Endothelial cell of umbilical vein (primary cell): ENCODE measurements around the gene HES2. TPM values are rescaled to one million over a fixed set of nuclear protein-coding genes. Genes with fewer than 3 reads are reported as not detected.
"Not testable (repeated sequence)": the region's sequence is repeated elsewhere in the genome, so short reads cannot be mapped to it uniquely, and the experiment has no call there.

Experiments
- BruUV-seq: library from RNA; stranded (reverse); fragments of 400-500 nt; replicated peaks from 2 replicates; lab custom pipeline; 2021; lab: Mats Ljungman, UMichigan
- CTCF ChIA-PET: fragments of 300-600, 350-600 bp; sonication (Branson Sonifier 250); formaldehyde crosslinking; loops from one replicate; lab custom pipeline; 2021; ENCODE audit warnings: antibody characterized with exemption, inconsistent platforms; lab: Charles Lee
- POLR2A ChIA-PET: fragments of 300-600, 350-600 bp; sonication (Branson Sonifier 250); formaldehyde crosslinking; loops from one replicate; lab custom pipeline; 2021; ENCODE audit warnings: antibody characterized with exemption, inconsistent platforms; lab: Charles Lee
- DNase-seq: peaks from one replicate; pipeline ENCODE4 v3.0.0-alpha.2; 2011; ENCODE audit warnings: low read depth, low spot score
- FAIRE-seq: peaks from 2 replicates; lab custom pipeline; 2011; peaks lifted over from hg19 to GRCh38; lab: Jason Lieb, UNC
- H2AFZ ChIP-seq: 2 replicates; pipeline ENCODE4 v1.6.0; 2012; ENCODE audit warnings: low read depth, low read length, control low read depth, inconsistent platforms
- H3K27ac ChIP-seq: 2 replicates; pipeline ENCODE4 v1.5.1; 2011; ENCODE audit warnings: low read depth, mild to moderate bottlenecking, control low read depth, low read length, moderate library complexity; ENCODE audit not compliant: insufficient read depth
- H3K27me3 ChIP-seq, 2 experiments: 2 replicates each; pipeline versions ENCODE4 v1.6.0 to v1.6.1; 2011; ENCODE audit warnings: low read length in 2 of 2, mixed read lengths in 1 of 2; ENCODE audit not compliant: control insufficient read depth in 2 of 2, insufficient read depth in 2 of 2
- H3K36me3 ChIP-seq, 2 experiments: 2 replicates in 1 of 2; 3 replicates in 1 of 2; pipeline ENCODE4 v1.5.1; 2011; ENCODE audit warnings: low read length in 2 of 2, mild to moderate bottlenecking in 1 of 2, moderate library complexity in 1 of 2; ENCODE audit not compliant: control insufficient read depth in 2 of 2, insufficient read depth in 2 of 2; ENCODE audit errors: extremely low read depth in 1 of 2
- H3K4me1 ChIP-seq: 3 replicates; pipeline ENCODE4 v1.5.1; 2011; ENCODE audit warnings: mild to moderate bottlenecking, low read length; ENCODE audit not compliant: control insufficient read depth, insufficient read depth; ENCODE audit errors: extremely low read depth
- H3K4me2 ChIP-seq: 2 replicates; pipeline ENCODE4 v1.6.1; 2011; ENCODE audit warnings: low read length, control low read depth, mixed read lengths; ENCODE audit not compliant: insufficient read depth
- H3K4me3 ChIP-seq, 3 experiments: fragments of 200-600 bp in 1 of 3; sonication (generic), shearing (Covaris generic) in 1 of 3; replicated peaks in 1 of 3; 2 replicates each; pipeline ENCODE4 v1.5.1; 2011 to 2016; ENCODE audit warnings: control low read depth in 3 of 3, low read length in 3 of 3, mild to moderate bottlenecking in 2 of 3, inconsistent platforms in 1 of 3, low read depth in 1 of 3, moderate library complexity in 1 of 3; ENCODE audit not compliant: insufficient read depth in 1 of 3
- H3K79me2 ChIP-seq: 2 replicates; pipeline ENCODE4 v1.6.0; 2012; ENCODE audit warnings: low read length, inconsistent platforms; ENCODE audit not compliant: control insufficient read depth, insufficient read depth
- H3K9ac ChIP-seq: replicated peaks from 2 replicates; pipeline ENCODE3; 2011; ENCODE audit warnings: low read length, control low read depth; ENCODE audit not compliant: insufficient read depth; ENCODE audit errors: extremely low read depth
- H3K9me1 ChIP-seq: replicated peaks from 3 replicates; pipeline ENCODE4 v1.6.0; 2011; ENCODE audit warnings: mild to moderate bottlenecking, low read length; ENCODE audit not compliant: control insufficient read depth, insufficient read depth; ENCODE audit errors: extremely low read depth
- H3K9me3 ChIP-seq: replicated peaks from 2 replicates; pipeline ENCODE4 v1.5.1; 2012; ENCODE audit warnings: low read length, inconsistent platforms; ENCODE audit not compliant: control insufficient read depth, insufficient read depth
- H4K20me1 ChIP-seq: replicated peaks from 2 replicates; pipeline ENCODE3; 2011; ENCODE audit warnings: mild to moderate bottlenecking, low read length; ENCODE audit not compliant: control insufficient read depth, insufficient read depth; ENCODE audit errors: extremely low read depth
- CTCF ChIP-seq, 2 donors: IDR thresholded peaks; 1 replicate in 1 of 2; 2 replicates in 1 of 2; pipeline ENCODE4 v1.5.1; 2011; ENCODE audit warnings: low read length in 2 of 2, mild to moderate bottlenecking in 2 of 2, moderate library complexity in 2 of 2, control low read depth in 1 of 2, inconsistent platforms in 1 of 2, low read depth in 1 of 2; ENCODE audit not compliant: insufficient read depth in 1 of 2; ENCODE audit errors: extremely low read depth in 1 of 2
- EZH2 ChIP-seq: IDR thresholded peaks from 2 replicates; pipeline ENCODE4 v1.6.1; 2012; ENCODE audit warnings: borderline replicate concordance, low read depth, mild to moderate bottlenecking, moderate library complexity, low read length, inconsistent platforms; ENCODE audit not compliant: severe bottlenecking
- FOS ChIP-seq: IDR thresholded peaks from 2 replicates; pipeline ENCODE4 v1.6.1; 2011; ENCODE audit warnings: mild to moderate bottlenecking, low read length, moderate library complexity, borderline replicate concordance; ENCODE audit not compliant: insufficient read depth
- MAX ChIP-seq: IDR thresholded peaks from 2 replicates; pipeline ENCODE4 v1.6.1; 2011; ENCODE audit not compliant: insufficient read depth, insufficient read length
- dilution Hi-C: fragments of 300-500 bp; cut with MboI; formaldehyde crosslinking; loops from one replicate; pipeline ENCODE4 v1.15.0; 2019; ENCODE audit warnings: low sequenced_read_pairs; ENCODE audit not compliant: extremely low pct_ligation_motif_present
- intact Hi-C: fragments of 100-400 bp; cut with micrococcal nuclease; formaldehyde crosslinking; loops from one replicate; pipeline ENCODE4 v1.10.0; 2022
- polyA plus RNA-seq, 4 experiments: library from polyadenylated mRNA; depleted of rRNA in 3 of 4; stranded (reverse) in 3 of 4; unstranded in 1 of 4; fragments of >200 nt; gene quantifications; 2 replicates each; pipeline versions ENCODE4 v1.2.1 to v1.2.3, GENCODE V29; 2011 to 2012; ENCODE audit warnings: missing spikeins in 1 of 4
- total RNA-seq: library from RNA; stranded (reverse); gene quantifications from 2 replicates; pipeline ENCODE4 v1.2.3, GENCODE V29; 2021

The HES2 gene
- total and polyA plus RNA-seq, 2 donors (not counting 3 experiments of a cell fraction or from before 2014, with no cell fraction given) = 3.6 to 9.4 TPM

- H3K9me3 ChIP-seq, H4K20me1 ChIP-seq, dilution Hi-C loops, H3K79me2 ChIP-seq, H3K4me2 ChIP-seq, FAIRE-seq, DNase-seq, intact Hi-C loops, H3K4me1 ChIP-seq, H2AFZ ChIP-seq, H3K36me3 ChIP-seq, H3K27ac ChIP-seq, POLR2A ChIA-PET, BruUV-seq, H3K4me3 ChIP-seq, H3K9me1 ChIP-seq, H3K9ac ChIP-seq: not testable (repeated sequence)
- H3K27me3 ChIP-seq = peaks cover 55 to 66% of the 10 kb centered on the region in 2 experiments
- CTCF ChIA-PET = interaction anchor here (0.7 to 1.7 kb wide), 3 partner anchors 9 to 35 kb away, joined by 4 to 6 read pairs (median 6); no protein-coding TSS in a partner anchor
These were observed 30.8 kb upstream of the HES2 start for GRCh38 chr1:6450486-6450885.

GRCh38 chr1:6450005-6450450 lies 30.3 kb upstream of the HES2 start:
- H3K27ac ChIP-seq = no peak overlapping the region
- dilution Hi-C loops = no loop called here
- H3K4me1 ChIP-seq = no peaks in the 10 kb centered on the region
- TF ChIP-seq CTCF (IDR thresholded peaks at IDR 0.05; ENCODE audit: extremely low read depth in 1 of 2, insufficient read depth in 1 of 2, low read depth in 1 of 2, low read length in 2 of 2) (no peak), EZH2 (no peak), MAX (no peak), FOS (no peak)
- H3K36me3 ChIP-seq = no peaks in the 10 kb centered on the region
- no peak overlapping the region for H3K4me2 ChIP-seq
- peaks cover 53 to 62% of the 10 kb centered on the region in 2 experiments for H3K27me3 ChIP-seq
- ChIA-PET CTCF (interaction anchor here (0.7 to 1.9 kb wide), 3 partner anchors 10 to 36 kb away, joined by 6 to 18 read pairs (median 6); no protein-coding TSS in a partner anchor), POLR2A (no interaction called here)
- no peak overlapping the region for H2AFZ ChIP-seq
- intact Hi-C loops = no loop called here
- H3K79me2 ChIP-seq = no peaks in the 10 kb centered on the region
- BruUV-seq = no TSS peak
- H3K9me3 ChIP-seq = no peaks in the 10 kb centered on the region
- peak; percentile 26 for FAIRE-seq
- no peak for DNase-seq
- no peaks in the 10 kb centered on the region for H4K20me1 ChIP-seq
- H3K9me1 ChIP-seq = no peaks in the 10 kb centered on the region
- H3K4me3 ChIP-seq = no peak overlapping the region
- H3K9ac ChIP-seq = no peak overlapping the region
